Activated CD8-positive, alpha-beta memory T cell treated with anti-CD3 and anti-CD28 coated beads, Interleukin-2, amount 50 U/mL, for 1 hour (primary cell): ENCODE data around the gene ZNF268.
"Not testable (repeated sequence)": the region's sequence is repeated elsewhere in the genome, so short reads cannot be mapped to it uniquely, and the experiment has no call there.

ENCODE experiments used
- DNase-seq: peaks from one replicate; pipeline ENCODE4 v3.0.0-alpha.2; 2020; ENCODE audit errors: extremely low read depth

Gene ZNF268

GRCh38 chr12:133227281-133227852, 46.1 kb downstream of the ZNF268 start:
- DNase-seq = no peak

GRCh38 chr12:133231001-133231400, 49.7 kb downstream of the ZNF268 start:
- no peak for DNase-seq

- no peak for DNase-seq
Measured at GRCh38 chr12:133233006-133233405, 51.7 kb downstream of the ZNF268 start.

- no peak for DNase-seq
Measured at GRCh38 chr12:133233993-133234564, 52.8 kb downstream of the ZNF268 start.

- no peak for DNase-seq
Measured at GRCh38 chr12:133234971-133235370, 53.7 kb downstream of the ZNF268 start.

GRCh38 chr12:133235401-133236112, 54.3 kb downstream of the ZNF268 start, which contains the start of gene ANHX:
Gene ANHX, minus strand, starts transcription at chr12:133235877. Its CDS starts 1,521 bp downstream, at chr12:133234356.
- DNase-seq = no peak

GRCh38 chr12:133236144-133236543, 54.8 kb downstream of the ZNF268 start:
- no peak for DNase-seq

- DNase-seq = no peak
Measured at GRCh38 chr12:133236556-133236955, 55.3 kb downstream of the ZNF268 start.

- no peak for DNase-seq
Measured at GRCh38 chr12:133251732-133252131, 70.4 kb downstream of the ZNF268 start.

GRCh38 chr12:133255833-133256232, 74.5 kb downstream of the ZNF268 start:
- not testable (repeated sequence) for DNase-seq

GRCh38 chr12:133256321-133256720, 75.0 kb downstream of the ZNF268 start:
- DNase-seq = no peak

GRCh38 chr12:133264173-133264572, 82.9 kb downstream of the ZNF268 start:
- DNase-seq = no peak
